DOHH2 (cell line): ENCODE data around the gene SPPL2A.

Experiments
- CTCF ChIP-seq: fragments of 200-600 bp; sonication (generic); IDR thresholded peaks from one replicate; pipeline ENCODE4 v1.5.1; 2014; ENCODE audit warnings: antibody characterized with exemption, mild to moderate bottlenecking, low read depth, low read length; ENCODE audit not compliant: poor library complexity, severe bottlenecking
- EZH2phosphoT487 ChIP-seq: fragments of 200-600 bp; sonication (generic); IDR thresholded peaks from 2 replicates; pipeline ENCODE4 v1.6.1; 2017; ENCODE audit warnings: borderline replicate concordance, mild to moderate bottlenecking, antibody characterized with exemption, low read length, moderate library complexity, mixed read lengths

DNA sequence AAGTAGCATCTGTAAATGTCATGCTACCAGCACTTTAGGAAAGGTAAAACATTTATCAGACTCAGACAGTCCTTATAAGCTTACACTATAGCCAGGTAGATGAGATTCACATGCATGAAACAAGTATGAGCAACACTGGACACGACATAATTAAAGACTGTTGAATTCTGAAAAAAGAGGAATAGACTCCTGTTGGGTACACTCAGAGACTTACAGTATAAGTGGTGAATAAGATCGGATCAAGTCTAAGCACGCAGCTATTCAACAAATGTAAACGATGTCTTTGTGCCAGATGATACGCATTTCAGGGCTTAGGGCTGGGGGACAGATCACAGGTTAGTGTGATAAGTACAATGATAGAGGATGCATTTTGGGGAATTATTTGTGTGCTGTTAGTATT, 43.2 kb upstream of the SPPL2A start:
- no peak for TF ChIP-seq CTCF
- TF ChIP-seq EZH2phosphoT487, result no peak
